ENCODE data around the gene LRP1.

LRP1 gene

DNA sequence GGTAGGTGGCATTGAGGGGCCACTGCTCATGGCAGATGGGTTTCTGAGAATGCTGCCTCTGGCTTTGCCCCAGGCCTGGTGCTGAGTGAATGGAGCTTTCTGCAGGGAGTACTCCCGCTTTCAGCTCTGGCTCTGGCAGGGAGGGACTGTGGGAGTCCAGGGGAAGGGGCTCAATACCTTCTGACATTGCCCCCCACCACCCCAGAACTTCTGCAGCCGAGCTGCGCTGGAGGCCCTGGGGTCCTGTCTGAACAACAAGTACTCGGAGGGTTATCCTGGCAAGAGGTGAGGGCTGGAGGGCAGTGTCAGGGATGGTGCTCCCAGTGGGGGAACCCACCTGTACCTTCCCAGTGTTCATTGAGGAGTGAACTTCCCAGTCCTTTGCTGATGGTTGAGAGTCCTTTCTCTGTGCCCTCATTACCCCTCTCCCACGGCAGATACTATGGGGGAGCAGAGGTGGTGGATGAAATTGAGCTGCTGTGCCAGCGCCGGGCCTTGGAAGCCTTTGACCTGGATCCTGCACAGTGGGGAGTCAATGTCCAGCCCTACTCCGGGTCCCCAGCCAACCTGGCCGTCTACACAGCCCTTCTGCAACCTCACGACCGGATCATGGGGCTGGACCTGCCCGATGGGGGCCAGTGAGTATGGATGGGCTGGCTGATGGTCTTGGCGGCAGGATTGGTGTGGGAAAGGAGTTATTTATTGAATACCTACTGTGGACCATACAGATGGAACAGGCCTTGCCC, 103.2 kb downstream of the LRP1 start:
- FAIRE-seq = no peak
- no peak for DNase-seq (ENCODE audit: insufficient read length, low spot score)
- no peak for TF ChIP-seq CTCF (IDR thresholded peaks at IDR 0.05; ENCODE audit: insufficient read depth, missing control alignments)

- TF ChIP-seq CTCF (IDR thresholded peaks at IDR 0.05; ENCODE audit: insufficient read depth, missing control alignments) = no peak
- DNase-seq (ENCODE audit: insufficient read length, low spot score) = no peak
- no peak for FAIRE-seq
These were observed 104.0 kb downstream of the LRP1 start for GRCh38 chr12:57232156-57232756.

GRCh38 chr12:57233357-57234232, 105.3 kb downstream of the LRP1 start:
- no peak for TF ChIP-seq CTCF (IDR thresholded peaks at IDR 0.05; ENCODE audit: insufficient read depth, missing control alignments)
- FAIRE-seq (no peak), DNase-seq (ENCODE audit: insufficient read length, low spot score) (no peak)

DNA sequence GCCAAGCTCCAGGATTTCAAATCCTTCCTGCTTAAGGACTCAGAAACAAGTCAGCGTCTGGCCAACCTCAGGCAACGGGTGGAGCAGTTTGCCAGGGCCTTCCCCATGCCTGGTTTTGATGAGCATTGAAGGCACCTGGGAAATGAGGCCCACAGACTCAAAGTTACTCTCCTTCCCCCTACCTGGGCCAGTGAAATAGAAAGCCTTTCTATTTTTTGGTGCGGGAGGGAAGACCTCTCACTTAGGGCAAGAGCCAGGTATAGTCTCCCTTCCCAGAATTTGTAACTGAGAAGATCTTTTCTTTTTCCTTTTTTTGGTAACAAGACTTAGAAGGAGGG, 105.9 kb downstream of the LRP1 start:
- TF ChIP-seq CTCF (IDR thresholded peaks at IDR 0.05; ENCODE audit: insufficient read depth, missing control alignments) = no peak
- DNase-seq (ENCODE audit: insufficient read length, low spot score) (no peak), FAIRE-seq (no peak)

- FAIRE-seq = no peak
These were observed 106.3 kb downstream of the LRP1 start for GRCh38 chr12:57234571-57235016.

GRCh38 chr12:57235017-57235727, 106.9 kb downstream of the LRP1 start:
- TF ChIP-seq CTCF (IDR thresholded peaks at IDR 0.05; ENCODE audit: insufficient read depth, missing control alignments) = no peak
- FAIRE-seq (no peak), DNase-seq (ENCODE audit: insufficient read length, low spot score) (no peak)

More at GRCh38 chr12:57234571-57235016, 106.3 kb downstream of the LRP1 start:
- DNase-seq (ENCODE audit: insufficient read length, low spot score) = no peak
- no peak for TF ChIP-seq CTCF (IDR thresholded peaks at IDR 0.05; ENCODE audit: insufficient read depth, missing control alignments)

All from D721Med (cell line).